GM21619 (cell line): ENCODE data around the gene DDX39A.
A peak's percentile ranks its signal among the peaks of the same experiment; 100 is the strongest.

Experiments
- ATAC-seq: cut with Tn5 transposase; IDR thresholded peaks from one replicate; pipeline ENCODE4 v1.9.1; 2021; ENCODE audit not compliant: unreplicated experiment

DDX39A gene

GRCh38 chr19:14434543-14435319 lies 15.6 kb upstream of the DDX39A start:
- no peak for ATAC-seq

GRCh38 chr19:14433554-14434501 lies 14.7 kb upstream of the DDX39A start:
- no peak for ATAC-seq

- ATAC-seq, result no peak
These were observed 13.8 kb upstream of the DDX39A start, which contains the start of gene PKN1 for GRCh38 chr19:14432791-14433553. TSS of gene PKN1 (plus strand) at chr19:14433306. CDS start at chr19:14433522, 216 bp downstream.

- no peak for ATAC-seq
These were observed 11.6 kb upstream of the DDX39A start for GRCh38 chr19:14430712-14431111.

GRCh38 chr19:14428882-14429416 lies 9.8 kb upstream of the DDX39A start:
- ATAC-seq, result no peak

GRCh38 chr19:14427461-14427860 lies 8.3 kb upstream of the DDX39A start:
- no peak for ATAC-seq

- no peak for ATAC-seq
These were observed 6.6 kb upstream of the DDX39A start for GRCh38 chr19:14425696-14426138.

GRCh38 chr19:14418856-14419105 lies 360 bp downstream of the DDX39A start:
- peak; percentile 38 for ATAC-seq

GRCh38 chr19:14416817-14417231 lies 2.3 kb downstream of the DDX39A start:
- ATAC-seq, result no peak

GRCh38 chr19:14414926-14415690 lies 4.0 kb downstream of the DDX39A start:
- no peak for ATAC-seq

- no peak for ATAC-seq
These were observed 5.4 kb downstream of the DDX39A start for GRCh38 chr19:14413693-14414181.

GRCh38 chr19:14412996-14413692 lies 6.0 kb downstream of the DDX39A start:
- ATAC-seq, result no peak

- no peak for ATAC-seq
These were observed 6.7 kb downstream of the DDX39A start for GRCh38 chr19:14412324-14412995.

- ATAC-seq, result no peak
These were observed 7.2 kb downstream of the DDX39A start for GRCh38 chr19:14411938-14412245.

GRCh38 chr19:14411161-14411937 lies 7.8 kb downstream of the DDX39A start:
- no peak for ATAC-seq

- no peak for ATAC-seq
These were observed 8.8 kb downstream of the DDX39A start for GRCh38 chr19:14410091-14411051.
